Amniotic stem cell (primary cell): ENCODE results near the gene PPFIA3.

Experiments
- DNase-seq: peaks from one replicate; lab custom pipeline; 2025; lab: John Stamatoyannopoulos, UW

PPFIA3 gene

DNA sequence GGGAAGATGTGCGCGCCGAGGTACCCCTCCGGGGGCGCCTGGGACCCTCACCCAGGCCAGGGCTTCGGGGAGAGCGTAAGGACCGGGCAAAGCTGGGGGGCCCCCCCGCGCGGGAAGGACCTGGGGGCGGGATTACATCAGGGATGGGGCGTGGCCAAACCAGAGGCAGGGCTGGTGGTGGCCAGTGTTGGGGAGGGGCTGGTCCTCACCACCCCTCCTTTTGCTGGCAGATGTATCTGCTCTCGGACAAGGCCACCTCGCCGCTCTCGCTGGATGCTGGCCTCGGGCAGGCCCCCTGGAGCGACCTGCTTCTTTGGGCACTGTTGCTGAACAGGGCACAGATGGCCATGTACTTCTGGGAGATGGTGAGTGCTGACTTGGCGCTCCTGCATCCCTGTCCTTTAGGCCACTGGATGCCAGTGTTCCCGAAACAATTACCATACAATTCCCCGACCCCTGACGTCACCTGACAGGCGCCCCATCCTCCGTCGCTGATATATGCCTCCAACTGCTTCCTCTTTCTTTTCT, 63.6 kb downstream of the PPFIA3 start:
- DNase-seq = no peak

- DNase-seq = no peak
These were observed 66.8 kb downstream of the PPFIA3 start for GRCh38 chr19:49186108-49186507.

GRCh38 chr19:49188626-49189200, 69.4 kb downstream of the PPFIA3 start:
- DNase-seq = no peak

- DNase-seq = no peak
These were observed 69.9 kb downstream of the PPFIA3 start for GRCh38 chr19:49189259-49189658.

GRCh38 chr19:49190781-49191180, 71.4 kb downstream of the PPFIA3 start:
- no peak for DNase-seq

- no peak for DNase-seq
These were observed 74.6 kb downstream of the PPFIA3 start for GRCh38 chr19:49193822-49194394.

DNA sequence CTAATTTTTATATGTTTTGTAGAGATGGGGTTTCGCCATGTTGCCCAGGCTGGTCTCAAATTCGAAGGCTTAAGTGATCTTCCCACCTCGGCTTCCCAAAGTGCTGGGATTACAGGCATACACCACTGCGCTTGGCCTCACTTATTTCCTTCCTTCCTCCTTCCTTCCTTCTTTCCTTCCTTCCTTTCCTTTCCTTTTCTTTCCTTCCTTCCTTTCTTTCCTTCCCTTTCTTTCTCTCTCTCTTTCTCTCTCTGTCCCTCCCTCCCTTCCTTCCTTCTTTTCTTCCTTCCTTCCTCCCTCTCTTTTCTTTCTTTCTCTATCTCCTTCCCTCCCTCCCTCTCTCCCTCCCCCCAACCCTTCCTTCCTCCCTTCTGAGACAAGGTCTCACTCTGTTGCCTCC, 75.1 kb downstream of the PPFIA3 start:
- DNase-seq = no peak

DNA sequence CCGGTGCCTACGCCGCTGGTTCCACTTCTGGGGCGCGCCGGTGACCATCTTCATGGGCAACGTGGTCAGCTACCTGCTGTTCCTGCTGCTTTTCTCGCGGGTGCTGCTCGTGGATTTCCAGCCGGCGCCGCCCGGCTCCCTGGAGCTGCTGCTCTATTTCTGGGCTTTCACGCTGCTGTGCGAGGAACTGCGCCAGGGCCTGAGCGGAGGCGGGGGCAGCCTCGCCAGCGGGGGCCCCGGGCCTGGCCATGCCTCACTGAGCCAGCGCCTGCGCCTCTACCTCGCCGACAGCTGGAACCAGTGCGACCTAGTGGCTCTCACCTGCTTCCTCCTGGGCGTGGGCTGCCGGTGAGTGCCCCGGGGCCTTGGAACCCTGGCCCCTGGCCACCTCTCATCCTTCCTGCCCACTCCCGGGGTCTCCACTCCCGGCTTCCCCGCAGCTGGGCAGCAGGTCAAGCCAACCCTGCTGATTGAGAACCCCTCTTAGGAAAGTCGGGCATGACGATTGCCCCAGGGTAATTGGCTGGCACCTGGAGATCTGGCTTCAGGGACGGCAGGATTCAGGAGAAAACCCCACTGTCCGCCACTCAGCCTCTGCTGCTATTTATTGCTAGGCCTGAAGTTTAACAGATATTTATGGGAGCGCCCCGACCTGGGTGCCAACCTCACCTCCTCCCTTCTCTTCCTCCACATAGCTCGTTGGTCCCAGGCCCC, 77.3 kb downstream of the PPFIA3 start:
- DNase-seq = no peak

DNA sequence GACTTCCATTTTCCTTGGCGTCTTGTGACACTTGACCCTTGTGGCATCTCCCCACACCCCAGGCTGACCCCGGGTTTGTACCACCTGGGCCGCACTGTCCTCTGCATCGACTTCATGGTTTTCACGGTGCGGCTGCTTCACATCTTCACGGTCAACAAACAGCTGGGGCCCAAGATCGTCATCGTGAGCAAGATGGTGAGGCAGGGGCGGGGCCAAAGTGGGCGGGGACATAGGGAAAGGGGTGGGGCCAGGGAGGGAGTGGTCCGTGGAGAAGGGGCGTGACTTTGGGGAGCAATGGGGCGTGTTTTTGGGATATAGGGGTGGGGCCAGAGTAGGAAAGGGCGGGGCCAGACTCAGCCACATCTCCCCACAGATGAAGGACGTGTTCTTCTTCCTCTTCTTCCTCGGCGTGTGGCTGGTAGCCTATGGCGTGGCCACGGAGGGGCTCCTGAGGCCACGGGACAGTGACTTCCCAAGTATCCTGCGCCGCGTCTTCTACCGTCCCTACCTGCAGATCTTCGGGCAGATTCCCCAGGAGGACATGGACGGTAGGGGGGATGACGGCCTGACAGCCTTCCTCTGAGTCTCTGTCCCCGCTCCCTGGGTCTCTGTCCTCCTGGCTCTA, 81.0 kb downstream of the PPFIA3 start:
- no peak for DNase-seq
